Measurements from ENCODE around the gene DOCK2. TPM values are rescaled to one million over a fixed set of nuclear protein-coding genes. Genes with fewer than 3 reads are reported as not detected.

The DOCK2 gene
- total RNA-seq, 1 donor from 2014 or later = 49.4 TPM

DNA sequence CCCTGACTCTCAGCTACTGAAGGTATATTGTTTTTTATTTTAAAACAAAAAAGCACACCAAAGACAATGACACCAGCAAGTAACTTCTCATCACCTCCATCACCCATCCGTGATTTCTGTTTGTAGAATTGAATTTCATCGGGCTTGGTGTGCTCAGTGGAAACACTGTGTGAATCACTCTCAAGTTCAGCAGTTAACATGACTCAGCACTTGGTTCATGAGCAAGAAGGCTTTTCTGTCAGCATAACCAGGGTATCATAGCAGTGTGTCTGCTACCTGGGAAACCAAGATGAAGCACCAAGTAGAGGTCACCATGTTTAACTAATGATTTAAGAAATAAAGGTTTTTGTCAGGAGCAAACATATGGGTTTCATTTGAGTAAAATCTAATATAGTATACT, 219.5 kb downstream of the DOCK2 start:
- DNase-seq (ENCODE audit: low spot score) = no peak

DNA sequence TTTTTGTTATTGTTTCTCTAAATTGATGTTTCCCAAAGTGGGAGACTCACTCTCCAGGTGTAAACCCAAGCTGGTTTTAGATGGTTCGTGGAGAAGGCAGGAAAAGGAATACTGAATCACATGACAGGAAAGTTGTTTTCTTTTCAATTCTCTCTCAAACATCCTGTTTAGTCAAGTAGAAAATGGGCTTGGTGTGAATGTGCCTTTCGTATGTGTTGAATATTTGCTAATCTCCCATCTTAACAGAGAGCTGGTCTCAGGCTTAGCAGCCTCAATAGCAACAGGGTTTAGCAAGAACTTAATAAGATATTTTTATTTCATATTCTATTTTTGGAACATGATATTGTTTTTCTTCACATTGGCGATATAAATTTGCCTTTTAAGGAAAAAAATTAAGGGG, 223.5 kb downstream of the DOCK2 start:
- DNase-seq (ENCODE audit: low spot score) = no peak

DNA sequence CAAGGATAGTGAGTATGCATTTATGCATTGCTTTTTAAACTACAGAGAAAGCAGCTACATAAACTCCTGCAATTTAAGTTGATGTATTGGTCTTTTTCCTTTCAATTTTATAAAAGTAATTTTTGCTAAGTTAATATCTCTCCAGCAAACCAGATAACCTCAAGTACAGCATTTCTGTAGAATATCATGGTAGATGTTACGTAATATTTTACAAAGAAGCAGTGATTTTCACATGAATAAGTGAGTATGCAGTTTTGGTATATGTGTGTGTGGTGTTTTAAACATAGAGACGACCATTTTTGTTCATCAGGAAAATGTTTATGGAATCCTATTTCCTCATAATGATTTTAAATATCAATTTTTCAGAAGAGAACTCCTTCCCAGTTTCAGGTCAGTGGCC, 224.4 kb downstream of the DOCK2 start:
- DNase-seq (ENCODE audit: low spot score) = no peak

DNA sequence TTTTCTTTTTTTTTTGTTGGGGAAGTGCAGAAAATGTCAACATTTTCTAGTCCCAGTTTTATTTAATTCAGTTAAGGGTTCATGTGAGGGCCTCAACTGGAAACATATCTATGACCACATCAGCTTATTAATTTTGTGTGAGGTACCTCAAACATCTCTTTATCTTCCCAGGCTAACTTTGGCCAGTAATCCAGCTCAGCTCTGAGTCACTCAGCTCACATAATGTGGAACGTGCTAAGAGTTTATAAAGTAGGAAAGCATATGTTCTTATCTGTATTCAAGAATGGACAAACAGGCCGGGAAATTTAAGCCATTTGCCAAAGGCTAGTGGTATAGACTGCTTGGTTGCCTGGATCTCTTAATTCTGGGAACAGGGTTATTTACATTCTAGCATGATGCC, 224.9 kb downstream of the DOCK2 start:
- DNase-seq (ENCODE audit: low spot score) = no peak

DNA sequence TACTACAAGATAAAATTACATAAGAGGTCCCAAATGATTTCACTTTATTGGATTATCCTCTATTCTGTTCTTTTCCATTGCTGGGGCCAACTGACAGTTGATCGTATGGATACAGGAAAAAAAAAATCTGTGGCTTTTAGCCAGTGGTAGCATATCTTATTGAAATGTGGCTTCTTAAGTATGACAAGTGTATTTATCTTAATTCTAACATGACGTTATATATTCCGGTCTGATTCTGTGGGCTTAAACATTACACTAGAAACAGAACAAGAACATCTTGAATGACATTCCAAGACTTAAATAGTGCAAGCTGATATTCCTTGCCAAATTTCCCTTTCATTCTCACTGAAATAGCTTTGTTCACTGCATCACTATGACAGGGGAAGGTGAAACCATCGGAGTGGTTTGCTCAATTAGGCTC, 225.3 kb downstream of the DOCK2 start:
- DNase-seq (ENCODE audit: low spot score) = no peak

DNA sequence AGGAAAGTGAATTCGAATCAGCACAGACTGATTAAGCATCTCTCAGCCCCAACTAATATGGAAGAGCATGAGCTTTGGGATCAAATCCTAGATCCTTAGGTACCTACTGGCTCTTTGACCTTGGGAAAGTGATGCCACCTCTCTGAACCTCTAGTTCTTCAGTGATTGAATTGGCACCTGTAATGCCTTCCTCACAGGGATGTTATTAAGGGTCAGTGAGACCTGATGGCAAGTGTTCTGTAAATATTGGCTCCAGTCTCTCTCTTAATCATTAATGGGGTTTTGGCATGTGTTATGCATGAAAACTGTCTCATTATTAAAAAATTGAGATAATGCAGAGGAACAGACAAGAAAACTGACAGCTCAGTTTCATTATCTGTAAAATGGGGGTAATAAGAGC, 227.4 kb downstream of the DOCK2 start:
- DNase-seq (ENCODE audit: low spot score) = no peak

DNA sequence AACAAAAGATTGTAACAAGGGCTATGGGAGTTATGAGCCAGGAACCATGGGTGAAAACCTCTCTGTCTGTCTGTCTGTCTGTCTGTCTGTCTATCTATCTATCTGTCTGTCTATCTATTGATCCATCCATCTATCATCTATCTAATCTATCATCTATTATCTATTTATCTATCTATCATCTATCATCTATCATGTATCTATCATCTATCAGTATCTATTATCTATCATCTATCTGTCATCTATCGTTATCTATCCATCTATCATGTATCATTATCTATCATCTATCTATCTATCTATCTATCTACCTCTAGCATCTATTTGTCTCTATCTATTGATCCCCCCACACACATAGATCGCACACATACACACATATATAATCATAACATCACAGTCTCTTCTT, 230.3 kb downstream of the DOCK2 start:
- no peak for DNase-seq (ENCODE audit: low spot score)

DNA sequence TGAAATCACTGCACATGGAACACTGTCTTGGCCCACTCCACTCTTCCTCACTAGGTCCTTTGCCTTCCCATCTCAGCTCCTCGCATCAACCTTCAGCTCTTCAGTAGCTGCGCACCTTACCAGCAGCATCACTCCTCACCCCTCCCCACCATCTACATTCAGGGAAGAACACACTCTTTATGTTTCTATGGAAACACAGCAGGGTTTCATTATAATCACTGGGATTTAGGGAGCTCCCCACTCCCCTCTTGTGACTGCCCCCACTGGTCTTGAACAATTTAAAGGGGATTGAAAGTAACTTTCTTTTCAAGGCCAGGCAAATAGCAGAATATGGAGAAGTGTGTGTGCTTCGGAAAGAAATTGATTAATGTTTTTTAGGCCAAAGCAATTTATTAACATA, 232.0 kb downstream of the DOCK2 start:
- DNase-seq (ENCODE audit: low spot score) = no peak

DNA sequence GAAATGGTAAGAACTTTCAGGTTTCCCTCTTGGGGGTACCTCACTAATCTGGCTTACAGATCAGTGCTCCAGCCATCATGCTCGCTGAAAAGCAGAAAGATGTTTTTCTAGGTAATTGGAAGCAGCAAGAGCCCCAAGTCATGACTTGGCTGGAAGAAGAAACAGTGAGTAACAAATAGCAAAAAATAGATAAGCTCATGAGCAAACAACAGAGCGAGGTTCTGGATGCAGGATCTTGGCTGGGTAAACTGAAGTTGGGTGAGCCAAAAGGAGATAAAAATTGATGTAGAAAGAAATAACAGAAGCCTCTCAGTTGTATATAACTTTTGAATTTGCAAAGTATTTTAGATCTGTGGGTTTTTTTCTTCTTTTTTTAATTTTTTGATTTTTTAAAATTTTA, 233.1 kb downstream of the DOCK2 start:
- no peak for DNase-seq (ENCODE audit: low spot score)

DNA sequence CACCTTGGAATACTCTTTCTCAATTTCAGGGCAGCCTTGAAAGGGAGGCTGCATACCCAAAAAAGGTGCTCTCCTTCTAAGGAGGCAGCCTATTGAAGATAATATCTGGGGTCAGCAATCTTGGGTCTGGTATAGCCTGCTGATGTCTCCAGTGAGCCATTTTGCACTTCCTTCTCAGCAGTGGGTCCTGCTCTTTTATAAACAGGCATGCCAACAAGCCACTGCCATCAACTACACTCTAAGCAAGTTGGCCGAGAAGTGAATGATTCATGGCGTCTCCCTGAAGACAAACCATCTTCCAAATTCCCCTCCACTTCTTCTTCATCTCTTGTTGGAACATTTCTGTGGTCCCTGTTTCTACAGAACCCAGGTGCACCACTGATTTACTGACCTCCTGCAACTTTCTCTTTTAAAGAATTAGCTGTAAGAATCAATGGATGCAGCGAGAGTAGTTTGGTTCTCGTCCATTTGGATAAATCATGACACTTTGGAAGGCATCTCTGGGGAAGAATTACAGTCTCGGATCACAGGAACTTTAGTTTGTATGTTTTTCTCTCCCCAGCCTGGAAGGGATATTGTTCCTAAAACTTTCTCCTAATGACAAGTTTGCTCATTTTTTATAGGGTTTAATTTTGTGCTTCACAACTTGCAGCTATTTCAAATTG, 234.9 kb downstream of the DOCK2 start:
- no peak for DNase-seq (ENCODE audit: low spot score)

DNA sequence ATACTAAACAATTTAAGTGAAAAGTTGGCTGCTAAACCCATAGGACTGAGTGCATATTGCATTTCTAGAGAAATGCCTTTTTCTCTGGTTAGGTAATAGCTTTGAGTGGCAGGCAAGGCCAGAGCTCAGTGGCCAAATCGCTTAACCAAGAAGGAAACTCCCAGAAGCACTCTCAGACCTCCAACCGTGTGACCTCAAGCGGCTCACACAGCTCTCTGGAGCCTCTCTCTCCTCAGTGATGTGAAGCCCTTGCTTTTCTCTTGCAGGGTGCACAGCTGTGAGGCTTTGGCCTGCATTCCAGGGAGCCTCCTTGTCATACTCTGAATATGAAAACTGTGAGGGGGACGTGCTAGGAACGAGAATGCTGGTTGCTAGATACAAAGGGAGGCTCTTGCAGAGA, 236.6 kb downstream of the DOCK2 start:
- no peak for DNase-seq (ENCODE audit: low spot score)

DNA sequence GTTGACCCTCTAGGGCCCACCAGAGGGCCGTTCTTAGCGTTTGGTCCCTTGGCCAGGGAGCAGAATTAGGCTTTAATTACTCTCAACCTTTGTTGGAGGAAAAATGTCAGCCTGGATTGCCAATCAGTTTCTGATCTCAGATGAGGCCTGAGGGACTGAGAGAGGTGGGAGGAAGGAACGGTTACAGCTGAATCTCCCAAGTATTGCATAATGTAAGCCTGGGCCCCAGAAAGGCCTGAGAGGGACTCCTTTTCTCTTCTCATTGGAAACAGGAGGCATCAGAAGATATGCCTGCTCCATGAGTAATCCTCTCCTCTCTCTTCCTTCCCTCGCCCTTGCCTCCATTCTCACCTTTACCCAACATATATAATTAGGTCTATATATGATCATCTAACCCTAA, 237.5 kb downstream of the DOCK2 start:
- no peak for DNase-seq (ENCODE audit: low spot score)

DNA sequence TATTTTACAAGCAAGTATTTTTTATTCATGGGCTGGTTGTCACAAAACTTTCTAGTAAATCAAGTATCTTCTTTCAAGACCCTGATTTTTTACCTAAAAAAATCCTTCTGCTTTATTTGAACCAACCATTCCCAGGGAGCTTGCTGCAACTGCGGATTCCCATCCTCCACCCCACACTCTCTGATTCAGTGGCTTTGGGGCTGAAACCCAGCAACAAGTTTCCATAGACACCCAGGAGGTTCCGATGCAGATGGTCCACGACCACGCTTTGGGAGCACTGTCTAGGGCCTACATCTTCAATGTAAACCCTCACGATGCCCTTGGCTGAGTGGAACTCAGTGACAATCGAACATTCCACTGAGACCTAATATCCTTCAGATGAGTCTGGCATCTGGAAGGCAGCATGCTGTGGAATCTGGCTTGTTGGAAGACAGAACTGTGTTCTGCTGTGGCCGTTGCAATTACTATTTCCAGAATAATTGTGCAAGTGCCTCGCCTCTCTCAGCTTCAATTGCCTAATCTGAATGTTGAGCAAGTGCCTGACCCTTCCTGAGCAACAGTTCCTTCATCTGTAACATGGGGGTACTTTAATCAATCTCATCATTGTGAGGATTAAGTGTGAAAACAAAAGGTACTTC, 238.1 kb downstream of the DOCK2 start:
- DNase-seq (ENCODE audit: low spot score) = no peak

DNA sequence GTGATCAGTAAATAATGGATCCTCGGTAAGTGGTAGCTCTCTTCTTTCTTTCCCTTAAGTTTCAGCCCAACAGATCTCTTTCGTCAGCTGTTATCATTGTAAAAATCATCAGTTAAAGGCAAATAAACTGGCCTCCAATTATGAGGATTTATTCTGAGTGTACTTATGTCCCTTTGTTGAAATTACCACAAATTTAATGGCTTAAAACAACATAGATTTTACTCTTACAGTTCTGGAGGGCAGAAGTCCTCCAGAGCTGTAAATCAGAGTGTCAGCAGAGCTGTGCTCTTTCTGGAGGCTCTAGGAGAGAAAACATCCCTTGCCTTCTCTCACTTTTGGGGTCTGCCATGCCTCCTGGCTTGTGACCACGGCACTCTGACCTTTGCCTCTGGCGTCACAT, 238.7 kb downstream of the DOCK2 start:
- no peak for DNase-seq (ENCODE audit: low spot score)

DNA sequence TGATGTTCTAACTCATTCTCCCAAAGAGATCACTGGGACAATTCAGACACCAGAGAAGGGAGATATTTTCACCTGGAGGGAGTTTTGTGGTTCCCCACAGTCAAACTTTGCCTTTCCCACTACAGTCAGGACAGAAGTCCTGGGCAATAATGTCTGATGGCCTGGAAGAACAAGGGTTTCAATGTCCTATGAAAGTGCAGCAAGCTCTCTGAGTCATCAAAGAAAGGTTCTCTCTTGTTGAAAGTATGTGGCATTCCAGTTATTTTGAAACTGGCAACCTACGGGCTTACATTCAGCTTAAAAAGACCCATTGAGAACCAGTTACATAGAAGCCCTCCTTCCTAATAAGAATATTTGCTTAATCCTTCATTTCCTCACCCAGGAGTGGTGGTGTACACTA, 239.3 kb downstream of the DOCK2 start:
- no peak for DNase-seq (ENCODE audit: low spot score)

DNA sequence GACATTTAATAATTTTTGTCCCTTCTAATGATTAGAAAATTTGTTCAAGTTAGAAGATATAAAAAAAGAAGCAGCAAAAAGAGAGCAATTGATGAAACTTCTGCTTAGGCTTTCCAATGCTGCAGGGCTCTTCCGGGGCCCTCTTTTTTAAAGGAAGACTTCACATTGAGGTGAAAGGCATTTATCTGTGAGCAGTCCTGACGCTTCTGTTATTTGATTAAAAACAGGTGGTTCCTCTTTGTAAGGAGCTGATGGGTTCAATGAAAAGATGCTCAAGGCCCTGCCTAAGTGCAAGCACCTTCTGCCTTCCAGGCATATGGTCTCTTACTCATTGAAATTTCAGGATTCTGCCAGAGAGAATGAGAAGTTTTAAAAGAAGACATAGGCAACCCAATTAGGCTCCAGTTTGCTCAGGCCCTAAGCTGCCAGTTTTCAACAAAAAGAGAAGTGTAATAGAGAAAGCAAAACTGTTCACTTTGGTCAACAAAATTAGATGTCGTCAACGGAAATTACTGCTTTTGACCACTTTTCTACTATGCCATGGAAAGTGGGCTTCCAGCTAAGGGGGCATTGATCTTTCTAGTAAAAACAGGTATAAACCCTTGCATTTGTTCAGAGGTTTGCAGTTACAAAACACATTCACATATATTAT, 243.1 kb downstream of the DOCK2 start:
- no peak for DNase-seq (ENCODE audit: low spot score)

DNA sequence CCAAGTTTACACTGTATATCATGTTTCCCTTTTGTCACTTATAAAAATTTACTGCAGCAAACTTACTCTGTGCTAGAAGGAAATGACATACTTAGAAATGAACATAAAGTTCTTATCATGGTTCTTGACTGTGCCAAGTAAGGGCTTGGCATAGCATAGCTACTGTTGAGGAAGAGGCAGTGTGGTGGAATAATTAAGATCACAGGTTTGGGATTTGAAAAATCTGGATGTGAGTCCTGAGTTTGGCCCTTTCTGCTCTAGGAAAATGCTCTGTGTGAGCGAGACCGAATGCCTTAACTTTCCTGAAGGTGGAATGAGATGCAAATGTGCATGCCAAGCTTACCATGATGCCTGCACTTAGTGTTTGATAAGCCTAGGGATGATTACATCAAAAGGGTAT, 243.7 kb downstream of the DOCK2 start:
- no peak for DNase-seq (ENCODE audit: low spot score)

DNA sequence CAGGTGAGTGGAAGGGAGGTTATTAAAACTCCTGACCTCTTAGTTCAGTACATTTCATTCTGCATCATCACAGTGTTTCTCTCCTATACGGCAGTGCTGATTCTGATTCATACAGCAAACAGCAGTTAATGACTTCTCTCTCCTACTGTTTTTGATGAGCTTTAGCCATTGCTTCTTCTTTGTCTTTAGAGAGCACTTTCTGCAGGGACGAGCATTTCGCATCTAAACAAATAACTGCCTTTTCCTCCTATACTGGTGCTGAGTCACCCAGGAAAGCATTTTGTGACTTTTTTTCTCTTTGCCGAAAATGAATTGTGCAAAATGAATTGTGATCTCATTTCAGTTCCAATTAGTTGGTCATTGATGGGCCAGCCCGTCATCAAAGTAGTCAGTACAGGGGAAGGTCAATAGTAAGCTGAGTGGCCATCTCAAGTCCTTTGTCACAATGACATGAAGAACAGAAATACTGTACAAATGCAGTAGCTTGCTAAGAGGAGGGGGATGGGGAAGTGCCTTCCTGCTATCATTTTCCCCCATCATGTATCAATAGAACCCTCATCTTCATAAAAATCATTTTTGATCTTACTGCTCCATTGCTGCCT, 244.7 kb downstream of the DOCK2 start:
- DNase-seq (ENCODE audit: low spot score) = no peak

DNA sequence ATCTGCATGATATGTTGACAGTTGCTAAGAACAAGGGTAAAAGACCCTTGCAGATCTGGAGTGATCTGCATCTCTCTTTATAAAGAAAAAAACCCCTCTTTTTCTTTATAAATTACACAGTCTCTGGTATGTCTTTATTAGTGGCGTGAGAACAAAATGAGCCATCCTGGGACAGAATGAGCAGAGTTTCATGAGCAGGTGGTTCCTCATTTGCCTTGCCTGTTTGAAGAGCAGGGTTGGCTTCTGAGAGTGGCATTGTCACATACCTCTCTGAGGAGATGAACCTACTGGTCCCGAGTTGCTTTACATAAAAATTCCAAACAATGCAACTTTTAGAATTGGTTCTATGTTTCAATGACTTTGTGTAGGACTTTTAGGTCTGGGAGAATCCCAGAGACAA, 249.0 kb downstream of the DOCK2 start:
- no peak for DNase-seq (ENCODE audit: low spot score)

DNA sequence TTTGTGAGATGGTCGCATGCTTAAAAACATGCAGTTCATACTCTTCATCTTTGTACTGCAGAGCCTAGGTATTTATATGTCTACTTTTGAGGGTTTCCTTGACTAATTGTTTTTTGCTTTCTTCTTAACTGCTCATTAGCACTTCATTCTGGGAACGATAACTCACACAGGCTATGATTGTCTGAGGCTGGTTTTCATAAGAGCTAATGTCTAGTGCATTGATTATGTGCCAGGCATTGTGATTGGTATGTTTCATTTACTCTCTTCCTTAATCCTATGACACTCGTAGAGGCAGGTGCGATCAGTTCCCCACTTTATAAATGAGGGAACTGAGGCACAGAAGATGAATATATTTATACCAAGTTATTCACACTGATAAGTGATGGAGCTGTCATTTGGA, 249.6 kb downstream of the DOCK2 start:
- no peak for DNase-seq (ENCODE audit: low spot score)

DNA sequence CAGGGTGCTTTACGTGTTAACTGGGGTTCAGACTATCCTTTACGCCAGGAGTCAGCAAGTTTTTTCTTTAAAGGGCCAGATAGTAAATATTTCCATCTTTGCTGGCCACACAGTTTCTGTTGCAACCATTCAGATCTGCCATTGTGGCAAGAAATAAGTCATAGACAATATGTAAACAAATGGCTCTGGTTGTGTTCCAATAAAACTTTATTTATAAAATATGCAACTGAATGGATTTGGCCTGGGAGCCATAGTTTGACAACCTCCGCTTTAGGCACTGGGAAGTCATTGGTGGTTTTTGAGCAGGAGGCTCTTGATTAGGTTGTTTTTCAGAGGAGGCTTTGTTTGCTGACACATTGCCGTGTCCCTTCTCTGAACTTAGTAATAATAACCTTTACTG, 252.5 kb downstream of the DOCK2 start:
- no peak for DNase-seq (ENCODE audit: low spot score)

DNA sequence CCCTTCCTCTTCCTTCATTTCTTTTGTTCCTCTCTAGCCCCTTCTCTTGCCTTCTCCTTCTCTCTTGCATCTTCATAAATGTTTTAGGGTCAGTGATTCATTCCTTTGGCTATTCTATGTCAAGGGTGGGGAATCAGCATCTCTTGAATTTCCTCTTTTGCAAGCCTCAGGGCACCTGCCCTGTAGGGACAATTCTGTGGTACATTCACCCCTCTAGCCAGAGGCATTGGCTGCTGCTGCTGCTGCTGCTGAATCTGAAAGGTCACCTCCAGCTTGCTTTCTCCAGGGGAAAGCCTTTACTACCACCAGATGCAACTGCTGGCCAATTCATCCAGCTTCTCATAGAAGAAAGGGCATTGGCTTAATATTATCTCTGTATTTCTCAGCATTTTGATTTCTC, 255.9 kb downstream of the DOCK2 start:
- DNase-seq (ENCODE audit: low spot score) = no peak

DNA sequence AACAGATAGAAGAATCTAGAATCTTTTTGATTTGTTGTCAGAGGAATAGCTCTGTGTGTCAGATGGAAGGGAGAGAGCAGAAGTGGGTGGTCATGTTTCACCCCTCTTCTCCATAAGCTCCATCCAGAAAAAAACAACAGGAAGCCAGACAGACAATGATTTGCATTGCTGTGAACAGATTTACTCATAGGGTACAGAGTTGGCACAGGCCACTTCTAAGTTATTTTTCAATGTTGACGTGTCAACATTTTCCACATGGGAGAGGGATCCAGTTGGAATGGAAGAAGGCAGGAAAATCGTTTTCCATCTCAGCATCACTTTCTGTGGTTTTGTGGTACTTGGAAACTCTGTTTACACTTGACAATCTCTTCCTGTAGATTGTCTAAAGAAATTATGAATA, 256.5 kb downstream of the DOCK2 start:
- no peak for DNase-seq (ENCODE audit: low spot score)

Data from mesenteric fat pad (tissue), 1 donor.